ENCODE results near the gene SEC22A.

Gene SEC22A

DNA sequence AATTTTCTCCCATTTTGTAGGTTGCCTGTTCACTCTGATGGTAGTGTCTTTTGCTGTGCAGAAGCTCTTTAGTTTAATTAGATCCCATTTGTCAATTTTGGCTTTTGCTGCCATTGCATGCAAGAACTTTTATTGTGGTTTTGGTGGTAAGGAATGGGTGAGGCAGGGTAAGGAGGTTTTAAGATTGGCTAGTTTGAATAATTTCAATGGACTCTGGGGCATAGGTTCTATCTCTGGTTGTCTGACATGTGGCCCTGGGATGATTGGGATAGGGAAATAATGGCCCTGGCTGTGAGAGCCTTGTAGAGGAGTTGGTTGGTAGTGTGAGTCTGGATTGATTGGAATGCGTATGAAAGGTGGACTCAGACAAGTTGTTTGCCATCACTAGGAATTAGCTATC is 38.0 kb downstream of the SEC22A start:
- no peak overlapping the region for H3K4me3 ChIP-seq (ENCODE audit: low read depth, low read length)
- TF ChIP-seq POLR2A (IDR thresholded peaks at IDR 0.05; ENCODE audit: extremely low read depth, insufficient read length) = no peak
- TF ChIP-seq, protein P1, sequence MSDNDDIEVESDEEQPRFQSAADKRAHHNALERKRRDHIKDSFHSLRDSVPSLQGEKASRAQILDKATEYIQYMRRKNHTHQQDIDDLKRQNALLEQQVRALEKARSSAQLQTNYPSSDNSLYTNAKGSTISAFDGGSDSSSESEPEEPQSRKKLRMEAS (IDR thresholded peaks at IDR 0.05; ENCODE audit: low read depth, low read length) = no peak
- no peak for TF ChIP-seq MYC (IDR thresholded peaks at IDR 0.05; ENCODE audit: low read depth, low read length)
- TF ChIP-seq, protein P2, sequence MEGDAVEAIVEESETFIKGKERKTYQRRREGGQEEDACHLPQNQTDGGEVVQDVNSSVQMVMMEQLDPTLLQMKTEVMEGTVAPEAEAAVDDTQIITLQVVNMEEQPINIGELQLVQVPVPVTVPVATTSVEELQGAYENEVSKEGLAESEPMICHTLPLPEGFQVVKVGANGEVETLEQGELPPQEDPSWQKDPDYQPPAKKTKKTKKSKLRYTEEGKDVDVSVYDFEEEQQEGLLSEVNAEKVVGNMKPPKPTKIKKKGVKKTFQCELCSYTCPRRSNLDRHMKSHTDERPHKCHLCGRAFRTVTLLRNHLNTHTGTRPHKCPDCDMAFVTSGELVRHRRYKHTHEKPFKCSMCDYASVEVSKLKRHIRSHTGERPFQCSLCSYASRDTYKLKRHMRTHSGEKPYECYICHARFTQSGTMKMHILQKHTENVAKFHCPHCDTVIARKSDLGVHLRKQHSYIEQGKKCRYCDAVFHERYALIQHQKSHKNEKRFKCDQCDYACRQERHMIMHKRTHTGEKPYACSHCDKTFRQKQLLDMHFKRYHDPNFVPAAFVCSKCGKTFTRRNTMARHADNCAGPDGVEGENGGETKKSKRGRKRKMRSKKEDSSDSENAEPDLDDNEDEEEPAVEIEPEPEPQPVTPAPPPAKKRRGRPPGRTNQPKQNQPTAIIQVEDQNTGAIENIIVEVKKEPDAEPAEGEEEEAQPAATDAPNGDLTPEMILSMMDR (IDR thresholded peaks at IDR 0.05; ENCODE audit: low read depth, low read length) = no peak
- no peak for DNase-seq (ENCODE audit: low read depth)

DNA sequence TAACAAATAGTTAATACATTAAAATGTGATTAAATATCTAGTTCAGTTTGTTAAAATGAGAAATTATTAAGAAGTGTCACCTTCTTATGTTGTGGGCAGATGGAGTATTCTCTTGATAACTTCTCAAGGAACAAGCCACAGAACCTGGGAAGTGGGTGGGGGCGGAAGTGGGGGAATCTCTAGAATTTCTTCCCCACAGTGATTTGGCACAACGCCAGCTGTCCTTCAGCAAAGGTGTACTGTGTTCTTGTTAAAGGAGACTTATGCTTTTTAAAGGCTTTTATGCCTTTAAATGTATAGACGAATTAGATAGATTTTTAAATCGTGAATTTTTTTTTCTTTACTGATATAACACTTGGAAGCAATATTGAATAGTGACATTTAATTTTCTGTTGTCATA is 42.4 kb downstream of the SEC22A start:
- no peak for DNase-seq (ENCODE audit: low read depth)
- TF ChIP-seq POLR2A (IDR thresholded peaks at IDR 0.05; ENCODE audit: extremely low read depth, insufficient read length) (no peak), MYC (IDR thresholded peaks at IDR 0.05; ENCODE audit: low read depth, low read length) (no peak)
- TF ChIP-seq, protein P2 (IDR thresholded peaks at IDR 0.05; ENCODE audit: low read depth, low read length) = no peak
- TF ChIP-seq, protein P1 (IDR thresholded peaks at IDR 0.05; ENCODE audit: low read depth, low read length) = no peak
- no peak overlapping the region for H3K4me3 ChIP-seq (ENCODE audit: low read depth, low read length)

DNA sequence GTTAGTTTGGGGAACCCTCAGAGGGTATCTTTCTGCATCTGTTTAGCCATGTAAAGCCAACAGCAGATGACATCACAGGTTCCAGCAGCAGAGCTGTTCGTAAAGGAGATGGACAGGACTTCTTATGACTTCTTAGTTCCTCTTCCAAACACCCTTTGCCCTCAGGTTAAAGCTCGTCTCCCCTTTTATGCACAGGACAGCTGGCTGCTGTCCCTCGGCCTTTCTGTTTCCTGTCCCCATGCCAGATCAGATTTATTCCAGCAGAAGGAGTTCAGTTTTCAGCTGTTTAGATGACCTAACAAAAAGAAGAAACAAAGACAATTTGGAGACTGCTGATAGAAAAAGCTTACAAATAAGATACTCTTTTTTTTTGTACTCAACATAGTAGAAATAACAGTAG is 45.1 kb downstream of the SEC22A start:
- DNase-seq (ENCODE audit: low read depth) = no peak
- no peak overlapping the region for H3K4me3 ChIP-seq (ENCODE audit: low read depth, low read length)
- TF ChIP-seq, protein P1 (IDR thresholded peaks at IDR 0.05; ENCODE audit: low read depth, low read length) = no peak
- no peak for TF ChIP-seq POLR2A (IDR thresholded peaks at IDR 0.05; ENCODE audit: extremely low read depth, insufficient read length)
- TF ChIP-seq, protein P2 (IDR thresholded peaks at IDR 0.05; ENCODE audit: low read depth, low read length) = no peak
- TF ChIP-seq MYC (IDR thresholded peaks at IDR 0.05; ENCODE audit: low read depth, low read length) = no peak

DNA sequence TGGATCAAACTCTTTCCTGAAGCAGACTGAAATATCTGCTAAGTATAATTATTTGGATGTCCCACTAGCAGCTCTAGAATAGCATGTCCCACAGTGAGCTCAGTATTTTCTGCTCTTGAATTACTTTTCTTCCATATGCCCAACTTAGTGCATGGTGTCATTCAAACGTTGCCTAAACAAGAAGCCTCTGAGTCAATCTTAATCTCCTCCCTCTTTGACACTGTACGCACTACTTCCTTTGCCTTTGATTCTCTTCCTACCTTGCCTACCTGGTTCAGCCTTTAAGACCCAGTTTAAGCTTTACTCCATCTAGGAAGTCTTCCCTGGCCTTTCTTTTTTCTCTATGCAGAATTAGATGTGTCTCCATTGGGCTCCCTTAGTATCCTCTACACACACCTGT is 54.5 kb downstream of the SEC22A start:
- no peak for TF ChIP-seq POLR2A (IDR thresholded peaks at IDR 0.05; ENCODE audit: extremely low read depth, insufficient read length)
- TF ChIP-seq MYC (IDR thresholded peaks at IDR 0.05; ENCODE audit: low read depth, low read length) = no peak
- TF ChIP-seq, protein P1 (IDR thresholded peaks at IDR 0.05; ENCODE audit: low read depth, low read length) = no peak
- TF ChIP-seq, protein P2 (IDR thresholded peaks at IDR 0.05; ENCODE audit: low read depth, low read length) = no peak
- DNase-seq (ENCODE audit: low read depth) = no peak

DNA sequence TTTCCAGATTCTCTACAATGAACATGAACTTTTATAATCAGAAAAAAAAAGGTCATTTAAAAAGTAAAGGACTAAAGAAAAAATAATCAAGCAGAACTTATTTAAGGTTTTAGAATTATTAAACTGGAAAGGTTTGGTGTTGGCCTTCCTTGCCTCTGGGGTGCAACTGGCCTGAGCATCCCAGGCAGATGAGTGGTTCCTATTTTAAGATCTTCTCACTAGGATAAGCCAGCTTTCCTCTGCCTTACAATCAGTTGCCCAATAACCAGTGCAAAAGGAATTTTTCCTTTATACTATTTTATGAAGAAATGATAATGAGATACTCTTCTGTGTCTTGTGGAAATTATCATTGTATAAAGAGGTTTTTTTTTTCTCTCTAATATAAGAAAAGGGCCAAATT is 56.6 kb downstream of the SEC22A start:
- TF ChIP-seq, protein P1 (IDR thresholded peaks at IDR 0.05; ENCODE audit: low read depth, low read length) = no peak
- TF ChIP-seq, protein P2 (IDR thresholded peaks at IDR 0.05; ENCODE audit: low read depth, low read length) = no peak
- no peak for TF ChIP-seq POLR2A (IDR thresholded peaks at IDR 0.05; ENCODE audit: extremely low read depth, insufficient read length)
- no peak for TF ChIP-seq MYC (IDR thresholded peaks at IDR 0.05; ENCODE audit: low read depth, low read length)
- H3K4me3 ChIP-seq (ENCODE audit: low read depth, low read length) = no peak overlapping the region
- DNase-seq (ENCODE audit: low read depth) = no peak

More for the DNA sequence above, 54.5 kb downstream of the SEC22A start:
- H3K4me3 ChIP-seq (ENCODE audit: low read depth, low read length) = no peak overlapping the region
